Thymus (tissue), 11 donors: ENCODE results near the gene UBE2QL1. TPM values are rescaled to one million over a fixed set of nuclear protein-coding genes. Genes with fewer than 3 reads are reported as not detected.
"Not testable (repeated sequence)": the region's sequence is repeated elsewhere in the genome, so short reads cannot be mapped to it uniquely, and the experiment has no call there.

Experiments
- DNase-seq, 9 donors: peaks; one replicate each; pipeline ENCODE4 v3.0.0-alpha.2; 2013; ENCODE audit warnings: low spot score in 9 of 9, low read depth in 6 of 9, missing footprints in 1 of 9
- H3K27ac ChIP-seq, 2 donors: one replicate each; pipeline ENCODE4 v1.5.1; 2013; ENCODE audit warnings: control low read depth in 1 of 2, low read depth in 1 of 2, low read length in 1 of 2, mild to moderate bottlenecking in 1 of 2, moderate library complexity in 1 of 2
- H3K27me3 ChIP-seq, 2 donors: one replicate each; pipeline ENCODE4 v1.5.1; 2013; ENCODE audit warnings: low read length in 1 of 2; ENCODE audit not compliant: control insufficient read depth in 2 of 2, insufficient read depth in 1 of 2
- H3K36me3 ChIP-seq, 2 donors: one replicate each; pipeline ENCODE4 v1.5.1; 2013; ENCODE audit warnings: low read length in 1 of 2, mild to moderate bottlenecking in 1 of 2, moderate library complexity in 1 of 2; ENCODE audit not compliant: control insufficient read depth in 2 of 2, insufficient read depth in 2 of 2
- H3K4me1 ChIP-seq, 2 donors: one replicate each; pipeline ENCODE4 v1.5.1; 2013; ENCODE audit warnings: low read length in 2 of 2; ENCODE audit not compliant: control insufficient read depth in 2 of 2, insufficient read depth in 2 of 2
- H3K4me3 ChIP-seq, 2 donors: one replicate each; pipeline ENCODE4 v1.5.1; 2013; ENCODE audit warnings: low read length in 2 of 2, control low read depth in 1 of 2, mild to moderate bottlenecking in 1 of 2
- H3K9me3 ChIP-seq, 2 donors: one replicate each; pipeline ENCODE4 v1.5.1; 2013; ENCODE audit warnings: low read length in 1 of 2, mild to moderate bottlenecking in 1 of 2; ENCODE audit not compliant: control insufficient read depth in 2 of 2, insufficient read depth in 1 of 2
- WGBS: extraction: QIAGEN DNeasy Blood & Tissue Kit; methylation state at CpG from one replicate; pipeline ENCODE4 v1.1.7; 2013; 5-methylcytosine and 5-hydroxymethylcytosine counted together
- polyA plus RNA-seq: library from polyadenylated mRNA; stranded (reverse); fragments of 200-250 nt; gene quantifications from one replicate; pipeline ENCODE4 v1.2.3, GENCODE V29; 2013
- total RNA-seq: library from RNA; stranded (reverse); fragments of 120-200 nt; gene quantifications from one replicate; pipeline ENCODE4 v1.2.4, GENCODE V29; 2013
- donor health status: healthy.

The UBE2QL1 gene
- total and polyA plus RNA-seq, 2 donors: 0.42 to 1.1 TPM

GRCh38 chr5:6505416-6505755 lies 56.7 kb downstream of the UBE2QL1 start:
- 12% methylated on average over 3 of the region's 3 CpGs for WGBS
- H3K9me3 ChIP-seq: peaks cover 0 to 15% of the 10 kb centered on the region in 2 donors
- DNase-seq: no peak

GRCh38 chr5:6505783-6506557 lies 57.3 kb downstream of the UBE2QL1 start:
- Histone ChIP-seq H3K4me1 (no peaks in the 10 kb centered on the region), H3K27ac (no peak overlapping the region), H3K36me3 (no peaks in the 10 kb centered on the region), H3K27me3 (no peaks in the 10 kb centered on the region), H3K9me3 (peaks cover 0 to 15% of the 10 kb centered on the region in 2 donors), H3K4me3 (no peak overlapping the region)
- WGBS: 60% methylated on average over 11 of the region's 11 CpGs
- DNase-seq: no peak

More at GRCh38 chr5:6505416-6505755, 56.7 kb downstream of the UBE2QL1 start:
- no peaks in the 10 kb centered on the region for H3K36me3 ChIP-seq
- H3K27me3 ChIP-seq: no peaks in the 10 kb centered on the region
- H3K27ac ChIP-seq: no peak overlapping the region
- no peak overlapping the region for H3K4me3 ChIP-seq
- H3K4me1 ChIP-seq: no peaks in the 10 kb centered on the region

GRCh38 chr5:6506611-6507010 lies 58.0 kb downstream of the UBE2QL1 start:
- 26% methylated on average over 16 of the region's 16 CpGs for WGBS
- H3K27me3 ChIP-seq: no peaks in the 10 kb centered on the region
- H3K36me3 ChIP-seq: no peaks in the 10 kb centered on the region
- H3K9me3 ChIP-seq: peaks cover 0 to 15% of the 10 kb centered on the region in 2 donors
- peak in 1 of 9 donors; percentile 27 for DNase-seq
- H3K4me1 ChIP-seq: no peaks in the 10 kb centered on the region
- no peak overlapping the region for H3K4me3 ChIP-seq
- H3K27ac ChIP-seq: no peak overlapping the region

GRCh38 chr5:6508931-6509330 lies 60.3 kb downstream of the UBE2QL1 start:
- Histone ChIP-seq H3K27me3 (no peaks in the 10 kb centered on the region), H3K27ac (no peak overlapping the region), H3K4me1 (no peaks in the 10 kb centered on the region), H3K36me3 (no peaks in the 10 kb centered on the region), H3K4me3 (no peak overlapping the region), H3K9me3 (peaks cover 0 to 5% of the 10 kb centered on the region in 2 donors)
- WGBS: 96% methylated on average over 11 of the region's 11 CpGs
- DNase-seq: no peak

- WGBS: 89% methylated on average over 2 of the region's 2 CpGs
- Histone ChIP-seq H3K36me3 (no peaks in the 10 kb centered on the region), H3K27ac (no peak overlapping the region), H3K9me3 (peaks cover 0 to 5% of the 10 kb centered on the region in 2 donors), H3K4me3 (no peak overlapping the region), H3K4me1 (no peaks in the 10 kb centered on the region), H3K27me3 (no peaks in the 10 kb centered on the region)
- DNase-seq: no peak
Measured at GRCh38 chr5:6510132-6510531, 61.5 kb downstream of the UBE2QL1 start.

- Histone ChIP-seq H3K27me3 (no peaks in the 10 kb centered on the region), H3K4me3 (no peak overlapping the region), H3K9me3 (peaks cover 0 to 5% of the 10 kb centered on the region in 2 donors), H3K36me3 (no peaks in the 10 kb centered on the region), H3K27ac (no peak overlapping the region), H3K4me1 (no peaks in the 10 kb centered on the region)
- DNase-seq: no peak
- 97% methylated on average over 4 of the region's 4 CpGs for WGBS
Measured at GRCh38 chr5:6510973-6511372, 62.3 kb downstream of the UBE2QL1 start.

- not testable (repeated sequence) for H3K27ac ChIP-seq, DNase-seq, H3K36me3 ChIP-seq, H3K27me3 ChIP-seq, H3K4me1 ChIP-seq, H3K9me3 ChIP-seq, H3K4me3 ChIP-seq
- WGBS: 95% methylated on average over 5 of the region's 5 CpGs
Measured at GRCh38 chr5:6515812-6516211, 67.2 kb downstream of the UBE2QL1 start.

GRCh38 chr5:6516823-6517222 lies 68.2 kb downstream of the UBE2QL1 start:
- H3K4me3 ChIP-seq: no peak overlapping the region
- H3K4me1 ChIP-seq: no peaks in the 10 kb centered on the region
- H3K36me3 ChIP-seq: no peaks in the 10 kb centered on the region
- no peak for DNase-seq
- H3K27ac ChIP-seq: no peak overlapping the region
- H3K9me3 ChIP-seq: no peaks in the 10 kb centered on the region
- no peaks in the 10 kb centered on the region for H3K27me3 ChIP-seq
- 98% methylated on average over 4 of the region's 4 CpGs for WGBS

GRCh38 chr5:6517510-6517909 lies 68.9 kb downstream of the UBE2QL1 start:
- no peaks in the 10 kb centered on the region for H3K27me3 ChIP-seq
- 81% methylated on average over 6 of the region's 6 CpGs for WGBS
- H3K27ac ChIP-seq: no peak overlapping the region

More at GRCh38 chr5:6517510-6517909, 68.9 kb downstream of the UBE2QL1 start:
- no peak overlapping the region for H3K4me3 ChIP-seq
- no peaks in the 10 kb centered on the region for H3K36me3 ChIP-seq
- H3K4me1 ChIP-seq: no peaks in the 10 kb centered on the region
- H3K9me3 ChIP-seq: no peaks in the 10 kb centered on the region
- no peak for DNase-seq
